ENCODE data around the gene CCL26.
"Not testable (repeated sequence)": the region's sequence is repeated elsewhere in the genome, so short reads cannot be mapped to it uniquely, and the experiment has no call there.

DNA sequence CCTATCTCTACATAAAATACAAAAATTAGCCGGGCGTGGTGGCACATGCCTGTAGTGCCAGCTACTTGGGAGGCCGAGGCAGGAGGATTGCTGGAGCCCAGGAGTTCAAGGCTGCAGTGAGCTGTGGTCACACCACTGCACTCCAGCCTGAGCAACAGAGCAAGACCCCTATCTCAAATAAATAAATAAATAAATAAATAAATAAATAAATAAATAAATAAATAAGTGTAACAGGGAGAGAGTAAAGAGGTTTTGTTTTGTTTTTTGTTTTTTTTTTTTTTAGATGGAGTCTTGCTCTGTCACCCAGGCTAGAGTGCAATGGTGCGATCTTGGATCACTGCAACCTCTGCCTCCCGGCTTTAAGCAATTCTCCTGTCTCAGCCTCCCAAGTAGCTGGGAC is 20.6 kb upstream of the CCL26 start:
- TF ChIP-seq, protein P1, sequence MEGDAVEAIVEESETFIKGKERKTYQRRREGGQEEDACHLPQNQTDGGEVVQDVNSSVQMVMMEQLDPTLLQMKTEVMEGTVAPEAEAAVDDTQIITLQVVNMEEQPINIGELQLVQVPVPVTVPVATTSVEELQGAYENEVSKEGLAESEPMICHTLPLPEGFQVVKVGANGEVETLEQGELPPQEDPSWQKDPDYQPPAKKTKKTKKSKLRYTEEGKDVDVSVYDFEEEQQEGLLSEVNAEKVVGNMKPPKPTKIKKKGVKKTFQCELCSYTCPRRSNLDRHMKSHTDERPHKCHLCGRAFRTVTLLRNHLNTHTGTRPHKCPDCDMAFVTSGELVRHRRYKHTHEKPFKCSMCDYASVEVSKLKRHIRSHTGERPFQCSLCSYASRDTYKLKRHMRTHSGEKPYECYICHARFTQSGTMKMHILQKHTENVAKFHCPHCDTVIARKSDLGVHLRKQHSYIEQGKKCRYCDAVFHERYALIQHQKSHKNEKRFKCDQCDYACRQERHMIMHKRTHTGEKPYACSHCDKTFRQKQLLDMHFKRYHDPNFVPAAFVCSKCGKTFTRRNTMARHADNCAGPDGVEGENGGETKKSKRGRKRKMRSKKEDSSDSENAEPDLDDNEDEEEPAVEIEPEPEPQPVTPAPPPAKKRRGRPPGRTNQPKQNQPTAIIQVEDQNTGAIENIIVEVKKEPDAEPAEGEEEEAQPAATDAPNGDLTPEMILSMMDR (IDR thresholded peaks at IDR 0.05; ENCODE audit: low read depth, low read length, missing input control): not testable (repeated sequence)
- not testable (repeated sequence) for TF ChIP-seq TAF1 (conservative IDR thresholded peaks at IDR 0.05); YY1 (IDR thresholded peaks at IDR 0.05); SP1 (IDR thresholded peaks at IDR 0.05); NR2F2 (IDR thresholded peaks at IDR 0.05); RAD21 (IDR thresholded peaks at IDR 0.05); JUND (IDR thresholded peaks at IDR 0.05)
- TF ChIP-seq, protein P2, sequence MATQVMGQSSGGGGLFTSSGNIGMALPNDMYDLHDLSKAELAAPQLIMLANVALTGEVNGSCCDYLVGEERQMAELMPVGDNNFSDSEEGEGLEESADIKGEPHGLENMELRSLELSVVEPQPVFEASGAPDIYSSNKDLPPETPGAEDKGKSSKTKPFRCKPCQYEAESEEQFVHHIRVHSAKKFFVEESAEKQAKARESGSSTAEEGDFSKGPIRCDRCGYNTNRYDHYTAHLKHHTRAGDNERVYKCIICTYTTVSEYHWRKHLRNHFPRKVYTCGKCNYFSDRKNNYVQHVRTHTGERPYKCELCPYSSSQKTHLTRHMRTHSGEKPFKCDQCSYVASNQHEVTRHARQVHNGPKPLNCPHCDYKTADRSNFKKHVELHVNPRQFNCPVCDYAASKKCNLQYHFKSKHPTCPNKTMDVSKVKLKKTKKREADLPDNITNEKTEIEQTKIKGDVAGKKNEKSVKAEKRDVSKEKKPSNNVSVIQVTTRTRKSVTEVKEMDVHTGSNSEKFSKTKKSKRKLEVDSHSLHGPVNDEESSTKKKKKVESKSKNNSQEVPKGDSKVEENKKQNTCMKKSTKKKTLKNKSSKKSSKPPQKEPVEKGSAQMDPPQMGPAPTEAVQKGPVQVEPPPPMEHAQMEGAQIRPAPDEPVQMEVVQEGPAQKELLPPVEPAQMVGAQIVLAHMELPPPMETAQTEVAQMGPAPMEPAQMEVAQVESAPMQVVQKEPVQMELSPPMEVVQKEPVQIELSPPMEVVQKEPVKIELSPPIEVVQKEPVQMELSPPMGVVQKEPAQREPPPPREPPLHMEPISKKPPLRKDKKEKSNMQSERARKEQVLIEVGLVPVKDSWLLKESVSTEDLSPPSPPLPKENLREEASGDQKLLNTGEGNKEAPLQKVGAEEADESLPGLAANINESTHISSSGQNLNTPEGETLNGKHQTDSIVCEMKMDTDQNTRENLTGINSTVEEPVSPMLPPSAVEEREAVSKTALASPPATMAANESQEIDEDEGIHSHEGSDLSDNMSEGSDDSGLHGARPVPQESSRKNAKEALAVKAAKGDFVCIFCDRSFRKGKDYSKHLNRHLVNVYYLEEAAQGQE (IDR thresholded peaks at IDR 0.05): not testable (repeated sequence)
- TF ChIP-seq, protein P3, sequence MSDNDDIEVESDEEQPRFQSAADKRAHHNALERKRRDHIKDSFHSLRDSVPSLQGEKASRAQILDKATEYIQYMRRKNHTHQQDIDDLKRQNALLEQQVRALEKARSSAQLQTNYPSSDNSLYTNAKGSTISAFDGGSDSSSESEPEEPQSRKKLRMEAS (IDR thresholded peaks at IDR 0.05): not testable (repeated sequence)

All from liver (tissue), 3 donors.